ENCODE data around the gene FLT4.

DNA sequence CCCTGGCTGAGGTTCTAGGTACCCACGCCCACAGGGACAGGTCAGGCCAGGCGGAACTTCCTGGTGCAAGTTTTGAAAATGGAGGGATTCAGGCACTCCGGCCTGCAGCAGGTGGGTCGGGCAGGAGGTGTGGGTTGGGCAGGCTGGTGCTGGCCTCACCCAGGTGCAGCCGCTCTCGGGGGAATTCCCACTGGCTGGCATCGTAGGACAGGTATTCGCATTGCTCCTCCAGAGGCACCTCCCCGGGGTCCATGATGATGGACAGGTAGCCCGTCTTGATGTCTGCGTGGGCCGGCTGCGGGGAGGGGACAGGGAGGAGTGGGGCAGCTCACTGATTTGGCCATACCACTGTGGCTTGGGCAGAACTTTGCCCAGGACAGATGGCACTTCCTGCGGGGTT, 29.4 kb downstream of the FLT4 start:
- TF ChIP-seq, protein P1, sequence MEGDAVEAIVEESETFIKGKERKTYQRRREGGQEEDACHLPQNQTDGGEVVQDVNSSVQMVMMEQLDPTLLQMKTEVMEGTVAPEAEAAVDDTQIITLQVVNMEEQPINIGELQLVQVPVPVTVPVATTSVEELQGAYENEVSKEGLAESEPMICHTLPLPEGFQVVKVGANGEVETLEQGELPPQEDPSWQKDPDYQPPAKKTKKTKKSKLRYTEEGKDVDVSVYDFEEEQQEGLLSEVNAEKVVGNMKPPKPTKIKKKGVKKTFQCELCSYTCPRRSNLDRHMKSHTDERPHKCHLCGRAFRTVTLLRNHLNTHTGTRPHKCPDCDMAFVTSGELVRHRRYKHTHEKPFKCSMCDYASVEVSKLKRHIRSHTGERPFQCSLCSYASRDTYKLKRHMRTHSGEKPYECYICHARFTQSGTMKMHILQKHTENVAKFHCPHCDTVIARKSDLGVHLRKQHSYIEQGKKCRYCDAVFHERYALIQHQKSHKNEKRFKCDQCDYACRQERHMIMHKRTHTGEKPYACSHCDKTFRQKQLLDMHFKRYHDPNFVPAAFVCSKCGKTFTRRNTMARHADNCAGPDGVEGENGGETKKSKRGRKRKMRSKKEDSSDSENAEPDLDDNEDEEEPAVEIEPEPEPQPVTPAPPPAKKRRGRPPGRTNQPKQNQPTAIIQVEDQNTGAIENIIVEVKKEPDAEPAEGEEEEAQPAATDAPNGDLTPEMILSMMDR (IDR thresholded peaks at IDR 0.05; ENCODE audit: low read depth, low read length, missing input control), result no peak
- TF ChIP-seq, protein P2, sequence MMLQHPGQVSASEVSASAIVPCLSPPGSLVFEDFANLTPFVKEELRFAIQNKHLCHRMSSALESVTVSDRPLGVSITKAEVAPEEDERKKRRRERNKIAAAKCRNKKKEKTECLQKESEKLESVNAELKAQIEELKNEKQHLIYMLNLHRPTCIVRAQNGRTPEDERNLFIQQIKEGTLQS (IDR thresholded peaks at IDR 0.05), result no peak
- TF ChIP-seq TAF1 (conservative IDR thresholded peaks at IDR 0.05) (no peak), RAD21 (IDR thresholded peaks at IDR 0.05) (no peak), FOXA1 (IDR thresholded peaks at IDR 0.05) (no peak), SP1 (IDR thresholded peaks at IDR 0.05) (no peak), JUND (IDR thresholded peaks at IDR 0.05) (no peak), YY1 (IDR thresholded peaks at IDR 0.05) (no peak), GABPA (IDR thresholded peaks at IDR 0.05 in 1 of 2, conservative IDR thresholded peaks at IDR 0.05 in 1 of 2) (no peak)
- TF ChIP-seq, protein P3, sequence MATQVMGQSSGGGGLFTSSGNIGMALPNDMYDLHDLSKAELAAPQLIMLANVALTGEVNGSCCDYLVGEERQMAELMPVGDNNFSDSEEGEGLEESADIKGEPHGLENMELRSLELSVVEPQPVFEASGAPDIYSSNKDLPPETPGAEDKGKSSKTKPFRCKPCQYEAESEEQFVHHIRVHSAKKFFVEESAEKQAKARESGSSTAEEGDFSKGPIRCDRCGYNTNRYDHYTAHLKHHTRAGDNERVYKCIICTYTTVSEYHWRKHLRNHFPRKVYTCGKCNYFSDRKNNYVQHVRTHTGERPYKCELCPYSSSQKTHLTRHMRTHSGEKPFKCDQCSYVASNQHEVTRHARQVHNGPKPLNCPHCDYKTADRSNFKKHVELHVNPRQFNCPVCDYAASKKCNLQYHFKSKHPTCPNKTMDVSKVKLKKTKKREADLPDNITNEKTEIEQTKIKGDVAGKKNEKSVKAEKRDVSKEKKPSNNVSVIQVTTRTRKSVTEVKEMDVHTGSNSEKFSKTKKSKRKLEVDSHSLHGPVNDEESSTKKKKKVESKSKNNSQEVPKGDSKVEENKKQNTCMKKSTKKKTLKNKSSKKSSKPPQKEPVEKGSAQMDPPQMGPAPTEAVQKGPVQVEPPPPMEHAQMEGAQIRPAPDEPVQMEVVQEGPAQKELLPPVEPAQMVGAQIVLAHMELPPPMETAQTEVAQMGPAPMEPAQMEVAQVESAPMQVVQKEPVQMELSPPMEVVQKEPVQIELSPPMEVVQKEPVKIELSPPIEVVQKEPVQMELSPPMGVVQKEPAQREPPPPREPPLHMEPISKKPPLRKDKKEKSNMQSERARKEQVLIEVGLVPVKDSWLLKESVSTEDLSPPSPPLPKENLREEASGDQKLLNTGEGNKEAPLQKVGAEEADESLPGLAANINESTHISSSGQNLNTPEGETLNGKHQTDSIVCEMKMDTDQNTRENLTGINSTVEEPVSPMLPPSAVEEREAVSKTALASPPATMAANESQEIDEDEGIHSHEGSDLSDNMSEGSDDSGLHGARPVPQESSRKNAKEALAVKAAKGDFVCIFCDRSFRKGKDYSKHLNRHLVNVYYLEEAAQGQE (IDR thresholded peaks at IDR 0.05), result no peak
- TF ChIP-seq, protein P4, sequence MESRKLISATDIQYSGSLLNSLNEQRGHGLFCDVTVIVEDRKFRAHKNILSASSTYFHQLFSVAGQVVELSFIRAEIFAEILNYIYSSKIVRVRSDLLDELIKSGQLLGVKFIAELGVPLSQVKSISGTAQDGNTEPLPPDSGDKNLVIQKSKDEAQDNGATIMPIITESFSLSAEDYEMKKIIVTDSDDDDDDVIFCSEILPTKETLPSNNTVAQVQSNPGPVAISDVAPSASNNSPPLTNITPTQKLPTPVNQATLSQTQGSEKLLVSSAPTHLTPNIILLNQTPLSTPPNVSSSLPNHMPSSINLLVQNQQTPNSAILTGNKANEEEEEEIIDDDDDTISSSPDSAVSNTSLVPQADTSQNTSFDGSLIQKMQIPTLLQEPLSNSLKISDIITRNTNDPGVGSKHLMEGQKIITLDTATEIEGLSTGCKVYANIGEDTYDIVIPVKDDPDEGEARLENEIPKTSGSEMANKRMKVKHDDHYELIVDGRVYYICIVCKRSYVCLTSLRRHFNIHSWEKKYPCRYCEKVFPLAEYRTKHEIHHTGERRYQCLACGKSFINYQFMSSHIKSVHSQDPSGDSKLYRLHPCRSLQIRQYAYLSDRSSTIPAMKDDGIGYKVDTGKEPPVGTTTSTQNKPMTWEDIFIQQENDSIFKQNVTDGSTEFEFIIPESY (IDR thresholded peaks at IDR 0.05), result no peak
- TF ChIP-seq, protein P5, sequence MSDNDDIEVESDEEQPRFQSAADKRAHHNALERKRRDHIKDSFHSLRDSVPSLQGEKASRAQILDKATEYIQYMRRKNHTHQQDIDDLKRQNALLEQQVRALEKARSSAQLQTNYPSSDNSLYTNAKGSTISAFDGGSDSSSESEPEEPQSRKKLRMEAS (IDR thresholded peaks at IDR 0.05), result no peak

Data from liver (tissue), 3 donors.